Stomach (tissue), 9 donors: ENCODE results near the gene PTPRJ. TPM values are rescaled to one million over a fixed set of nuclear protein-coding genes. Genes with fewer than 3 reads are reported as not detected.

Experiments
- DNase-seq, 2 donors: peaks; one replicate each; pipeline versions ENCODE4 v3.0.0 to v3.0.0-alpha.2; 2013 to 2019
- H3K27ac ChIP-seq, 5 donors: fragments of 200-600 bp in 4 of 5; sonication (generic) in 4 of 5; one replicate each; pipeline ENCODE4 v1.5.1; 2013 to 2019; ENCODE audit warnings: mild to moderate bottlenecking in 1 of 5, moderate library complexity in 1 of 5
- H3K27me3 ChIP-seq, 3 donors: fragments of 200-600 bp; sonication (generic); one replicate each; pipeline ENCODE4 v1.5.1; 2017 to 2019; ENCODE audit warnings: mixed run types in 1 of 3
- H3K36me3 ChIP-seq, 4 donors: fragments of 200-600 bp; sonication (generic); 1 replicate in 3 of 4; 2 replicates in 1 of 4; pipeline ENCODE4 v1.5.1; 2016 to 2019
- H3K4me1 ChIP-seq, 4 donors: fragments of 200-600 bp; sonication (generic); one replicate each; pipeline ENCODE4 v1.5.1; 2016 to 2019
- H3K4me3 ChIP-seq, 4 donors: fragments of 200-600 bp; sonication (generic) in 3 of 4; one replicate each; pipeline ENCODE4 v1.5.1; 2016 to 2019; ENCODE audit warnings: mild to moderate bottlenecking in 1 of 4
- H3K9me3 ChIP-seq, 4 donors: fragments of 200-600 bp; sonication (generic); one replicate each; pipeline ENCODE4 v1.5.1; 2016 to 2019
- CTCF ChIP-seq, 7 experiments: fragments of 450-650 bp in 4 of 7; fragments of 200-600 bp in 3 of 7; sonication (generic) in 3 of 7; IDR thresholded peaks; one replicate each; pipeline ENCODE4 v1.5.1; 2016 to 2019; ENCODE audit warnings: antibody characterized with exemption in 7 of 7, control low read depth in 2 of 7, mild to moderate bottlenecking in 1 of 7
- EP300 ChIP-seq: sonication (generic); formaldehyde crosslinking; IDR thresholded peaks from one replicate; pipeline ENCODE4 v1.6.1; 2017; ENCODE audit warnings: antibody characterized with exemption
- POLR2A ChIP-seq, 4 donors: fragments of 450-650 bp; IDR thresholded peaks; one replicate each; pipeline ENCODE4 v1.6.1; 2016; ENCODE audit warnings: antibody characterized with exemption in 4 of 4, control low read depth in 2 of 4, mild to moderate bottlenecking in 1 of 4, moderate library complexity in 1 of 4
- POLR2AphosphoS5 ChIP-seq, 3 donors: sonication (generic); formaldehyde crosslinking; IDR thresholded peaks; one replicate each; pipeline ENCODE4 v1.6.1; 2016; ENCODE audit warnings: antibody characterized with exemption in 3 of 3
- WGBS, 5 donors: extraction: QIAGEN DNeasy Blood & Tissue Kit in 3 of 5; methylation state at CpG; one replicate each; pipeline versions ENCODE4 v1.1.5 to v1.1.7; 2013 to 2018; 5-methylcytosine and 5-hydroxymethylcytosine counted together
- intact Hi-C: fragments of 100-400 bp; cut with DNase I; formaldehyde crosslinking; loops from one replicate; pipeline ENCODE4 v1.15.1; 2023; ENCODE audit warnings: low total_unique reads
- polyA plus RNA-seq, 3 donors: library from polyadenylated mRNA; stranded (reverse); fragments of 200-250 nt; gene quantifications; one replicate each; pipeline ENCODE4 v1.2.3, GENCODE V29; 2013
- total RNA-seq, 5 donors: library from RNA; depleted of rRNA; stranded (reverse); fragments of >200 nt; gene quantifications; one replicate each; pipeline versions ENCODE4 v1.1.0 to v1.2.3, GENCODE V29; 2014 to 2016
- donor health status: healthy with polysubstance abuse.
- donor health status: Bipolar disorder and iron deficiency.
- donor health status: healthy.

Gene PTPRJ
- total and polyA plus RNA-seq, 8 donors: 2.6 to 351 (median 20.7) TPM

GRCh38 chr11:48017105-48017830, 36.9 kb downstream of the PTPRJ start:
- no peaks in the 10 kb centered on the region for H3K27me3 ChIP-seq
- no peak for TF ChIP-seq CTCF (IDR thresholded peaks at IDR 0.05)
- TF ChIP-seq EP300: no peak
- TF ChIP-seq POLR2A (IDR thresholded peaks at IDR 0.05): no peak
- no peak for TF ChIP-seq POLR2AphosphoS5 (IDR thresholded peaks at IDR 0.05)
- H3K36me3 ChIP-seq: no peaks in the 10 kb centered on the region
- H3K4me1 ChIP-seq: peaks cover 48 to 98% (median 63%) of the 10 kb centered on the region in 4 donors
- no peak for DNase-seq
- 9 to 55% (median 31%) methylated on average over 1 of the region's 1 CpG for WGBS, 5 donors
- H3K4me3 ChIP-seq: no peak overlapping the region
- peak overlapping the region; percentile 49 to 89 (median 86) for H3K27ac ChIP-seq
- intact Hi-C loops: no loop called here
- no peaks in the 10 kb centered on the region for H3K9me3 ChIP-seq

GRCh38 chr11:48017831-48018527, 37.6 kb downstream of the PTPRJ start:
- H3K4me3 ChIP-seq: no peak overlapping the region
- H3K9me3 ChIP-seq: no peaks in the 10 kb centered on the region
- no peak for DNase-seq
- 23 to 35% (median 33%) methylated on average over 3 of the region's 3 CpGs for WGBS, 5 donors
- no peaks in the 10 kb centered on the region for H3K27me3 ChIP-seq
- peak overlapping the region; percentile 81 to 89 (median 86) for H3K27ac ChIP-seq
- H3K36me3 ChIP-seq: no peaks in the 10 kb centered on the region
- peaks cover 45 to 98% (median 64%) of the 10 kb centered on the region in 4 donors for H3K4me1 ChIP-seq
- TF ChIP-seq POLR2AphosphoS5 (IDR thresholded peaks at IDR 0.05): no peak
- no peak for TF ChIP-seq POLR2A (IDR thresholded peaks at IDR 0.05)
- no peak for TF ChIP-seq EP300
- no peak for TF ChIP-seq CTCF (IDR thresholded peaks at IDR 0.05)
- intact Hi-C loops: no loop called here

GRCh38 chr11:48018528-48019216, 38.3 kb downstream of the PTPRJ start:
- Histone ChIP-seq H3K27ac (peak overlapping the region; percentile 81 to 89 (median 86)), H3K36me3 (no peaks in the 10 kb centered on the region), H3K27me3 (no peaks in the 10 kb centered on the region), H3K9me3 (no peaks in the 10 kb centered on the region), H3K4me1 (peaks cover 38 to 93% (median 59%) of the 10 kb centered on the region in 4 donors), H3K4me3 (no peak overlapping the region)
- WGBS, 5 donors: 27 to 53% (median 30%) methylated on average over 12 to 15 of the region's 15 CpGs
- peak in 1 of 2 donors; percentile 77 for DNase-seq
- TF ChIP-seq POLR2A (IDR thresholded peaks at IDR 0.05) (no peak), EP300 (no peak), CTCF (IDR thresholded peaks at IDR 0.05) (no peak), POLR2AphosphoS5 (IDR thresholded peaks at IDR 0.05) (no peak)
- intact Hi-C loops: no loop called here

GRCh38 chr11:48019217-48019584, 38.8 kb downstream of the PTPRJ start:
- 15 to 50% (median 25%) methylated on average over 6 of the region's 6 CpGs for WGBS, 5 donors
- peak in 1 of 2 donors; percentile 88 for DNase-seq
- no peaks in the 10 kb centered on the region for H3K27me3 ChIP-seq
- H3K4me3 ChIP-seq: no peak overlapping the region
- no peaks in the 10 kb centered on the region for H3K36me3 ChIP-seq
- peaks cover 37 to 92% (median 56%) of the 10 kb centered on the region in 4 donors for H3K4me1 ChIP-seq
- H3K27ac ChIP-seq: peak overlapping the region; percentile 81 to 89 (median 86)
- intact Hi-C loops: no loop called here
- H3K9me3 ChIP-seq: no peaks in the 10 kb centered on the region
- TF ChIP-seq EP300: no peak
- TF ChIP-seq POLR2AphosphoS5 (IDR thresholded peaks at IDR 0.05): peak in 1 of 3 donors; percentile 10
- TF ChIP-seq CTCF (IDR thresholded peaks at IDR 0.05): no peak
- TF ChIP-seq POLR2A (IDR thresholded peaks at IDR 0.05): no peak
